ENCODE data around the gene CERS3.

The CERS3 gene

DNA sequence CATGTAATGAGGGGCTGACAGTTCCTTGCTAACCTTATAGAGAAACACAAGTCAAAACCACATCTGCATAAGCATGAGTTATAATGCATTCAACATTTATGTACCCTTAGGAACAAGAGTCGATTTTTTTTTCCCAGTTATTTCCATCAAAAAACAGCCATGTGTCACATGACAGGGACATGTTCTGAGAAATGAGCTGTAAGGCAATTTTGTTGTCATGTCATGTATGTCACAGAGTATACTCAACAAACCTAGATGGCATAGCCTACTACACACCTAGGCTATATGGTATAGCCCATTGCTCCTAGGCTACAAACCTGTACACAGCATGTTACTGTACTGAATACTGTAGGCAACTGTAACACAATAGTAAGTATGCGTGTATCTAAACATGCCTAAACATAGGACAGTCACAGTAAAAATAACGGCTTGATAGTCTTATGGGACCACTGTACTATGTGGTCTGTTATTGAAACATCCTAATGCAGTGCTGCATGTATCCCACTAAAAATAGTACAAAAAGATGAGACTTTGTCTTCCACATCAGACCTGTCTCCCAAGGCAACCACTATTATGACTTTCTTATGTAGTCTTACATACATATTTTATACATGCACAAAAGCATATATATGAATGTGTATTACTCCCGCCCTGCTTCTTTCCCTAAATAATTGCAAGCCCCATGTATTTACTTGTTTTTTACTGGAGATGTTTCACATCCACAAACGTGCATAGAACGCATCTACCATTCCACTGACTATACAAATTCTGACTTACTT, 38.3 kb upstream of the CERS3 start:
- TF ChIP-seq, protein P1, sequence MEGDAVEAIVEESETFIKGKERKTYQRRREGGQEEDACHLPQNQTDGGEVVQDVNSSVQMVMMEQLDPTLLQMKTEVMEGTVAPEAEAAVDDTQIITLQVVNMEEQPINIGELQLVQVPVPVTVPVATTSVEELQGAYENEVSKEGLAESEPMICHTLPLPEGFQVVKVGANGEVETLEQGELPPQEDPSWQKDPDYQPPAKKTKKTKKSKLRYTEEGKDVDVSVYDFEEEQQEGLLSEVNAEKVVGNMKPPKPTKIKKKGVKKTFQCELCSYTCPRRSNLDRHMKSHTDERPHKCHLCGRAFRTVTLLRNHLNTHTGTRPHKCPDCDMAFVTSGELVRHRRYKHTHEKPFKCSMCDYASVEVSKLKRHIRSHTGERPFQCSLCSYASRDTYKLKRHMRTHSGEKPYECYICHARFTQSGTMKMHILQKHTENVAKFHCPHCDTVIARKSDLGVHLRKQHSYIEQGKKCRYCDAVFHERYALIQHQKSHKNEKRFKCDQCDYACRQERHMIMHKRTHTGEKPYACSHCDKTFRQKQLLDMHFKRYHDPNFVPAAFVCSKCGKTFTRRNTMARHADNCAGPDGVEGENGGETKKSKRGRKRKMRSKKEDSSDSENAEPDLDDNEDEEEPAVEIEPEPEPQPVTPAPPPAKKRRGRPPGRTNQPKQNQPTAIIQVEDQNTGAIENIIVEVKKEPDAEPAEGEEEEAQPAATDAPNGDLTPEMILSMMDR (conservative IDR thresholded peaks at IDR 0.05) = no peak

DNA sequence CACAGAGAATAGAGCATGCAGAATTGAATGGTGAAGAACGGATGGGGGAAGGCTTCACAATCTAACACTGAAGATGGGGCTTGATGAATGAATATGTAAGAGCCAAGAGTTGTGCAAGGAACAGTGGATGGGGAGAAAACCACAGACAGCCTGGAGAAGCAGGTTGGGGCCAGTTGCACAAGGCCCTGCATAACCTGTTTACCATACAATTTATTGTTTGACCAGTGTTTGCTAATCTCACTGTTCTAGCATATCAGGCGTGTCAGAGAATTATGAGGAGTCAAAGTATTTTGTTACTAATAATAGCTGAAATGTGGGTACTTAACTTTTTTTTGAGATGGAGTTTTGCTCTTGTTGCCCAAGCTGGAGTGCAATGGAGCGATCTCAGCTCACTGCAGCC, 36.8 kb upstream of the CERS3 start:
- TF ChIP-seq, protein P1 (conservative IDR thresholded peaks at IDR 0.05) = no peak
- H3K27ac ChIP-seq = peak overlapping the region; percentile 47

More for the DNA sequence above, 38.3 kb upstream of the CERS3 start:
- no peak overlapping the region for H3K27ac ChIP-seq

DNA sequence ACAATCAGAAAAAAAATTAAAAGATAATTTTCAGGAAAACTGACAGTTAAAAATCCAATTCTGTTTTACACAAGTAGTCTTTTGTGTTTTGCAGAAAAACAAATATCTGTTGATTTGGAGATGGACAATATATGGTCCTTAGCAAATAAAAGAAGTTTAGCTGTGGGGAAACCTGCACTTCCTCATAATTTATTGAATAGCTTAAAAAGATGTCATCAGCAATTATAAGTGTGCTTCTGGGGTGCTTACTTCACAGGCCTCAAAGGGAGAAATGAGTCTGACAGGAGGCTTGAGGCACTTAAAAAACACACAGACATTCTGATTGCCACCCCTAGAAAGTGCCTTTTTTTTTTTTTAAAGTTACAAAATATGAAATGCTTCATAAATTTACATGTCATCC, 31.6 kb upstream of the CERS3 start:
- no peak overlapping the region for H3K27ac ChIP-seq
- TF ChIP-seq, protein P1 (conservative IDR thresholded peaks at IDR 0.05) = no peak

DNA sequence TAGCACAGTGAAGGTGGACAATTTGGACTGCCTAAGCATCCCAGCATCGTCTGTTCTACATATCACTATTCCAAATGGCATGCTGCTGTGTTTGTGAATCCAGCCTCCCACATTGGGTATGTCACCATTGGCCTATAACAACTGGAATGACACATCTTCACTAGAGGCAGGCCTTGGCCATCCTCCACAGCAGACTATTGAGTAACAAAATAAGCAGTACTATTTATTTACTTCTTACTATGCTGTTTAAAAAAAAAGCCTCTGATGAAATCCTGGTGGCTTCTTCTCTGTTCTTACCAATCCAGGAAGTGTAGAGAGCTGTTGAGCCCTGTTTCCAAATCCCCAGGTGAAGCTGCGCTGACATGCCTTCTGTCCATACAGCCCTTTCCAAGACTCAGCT, 30.6 kb upstream of the CERS3 start:
- no peak overlapping the region for H3K27ac ChIP-seq
- TF ChIP-seq, protein P1 (conservative IDR thresholded peaks at IDR 0.05) = no peak

DNA sequence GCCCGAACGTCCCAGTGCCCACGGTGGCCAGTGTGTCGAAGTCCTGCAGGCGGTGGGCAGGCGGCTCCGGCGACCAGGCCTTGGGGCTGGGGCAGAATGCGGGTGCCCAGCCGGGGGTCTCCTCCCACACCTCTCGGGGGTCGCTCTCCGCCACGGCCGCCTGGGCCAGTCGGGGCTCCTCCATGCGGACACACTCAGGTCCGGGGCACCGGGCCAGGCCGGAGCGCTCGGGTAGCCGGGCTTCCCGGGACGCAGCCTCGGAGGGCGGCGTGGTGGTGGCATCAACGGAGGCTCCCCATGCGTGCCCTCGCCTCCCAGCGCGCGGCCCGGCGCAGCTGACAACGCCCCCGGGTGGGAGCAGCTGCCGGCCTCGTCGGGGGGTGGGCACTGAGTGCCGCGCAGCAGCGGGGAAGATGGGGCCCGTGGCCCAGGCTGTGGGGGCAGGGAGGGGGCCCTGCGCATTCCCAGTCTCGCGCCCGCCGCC, 30.1 kb upstream of the CERS3 start:
- TF ChIP-seq, protein P1 (conservative IDR thresholded peaks at IDR 0.05) = no peak
- no peak overlapping the region for H3K27ac ChIP-seq

DNA sequence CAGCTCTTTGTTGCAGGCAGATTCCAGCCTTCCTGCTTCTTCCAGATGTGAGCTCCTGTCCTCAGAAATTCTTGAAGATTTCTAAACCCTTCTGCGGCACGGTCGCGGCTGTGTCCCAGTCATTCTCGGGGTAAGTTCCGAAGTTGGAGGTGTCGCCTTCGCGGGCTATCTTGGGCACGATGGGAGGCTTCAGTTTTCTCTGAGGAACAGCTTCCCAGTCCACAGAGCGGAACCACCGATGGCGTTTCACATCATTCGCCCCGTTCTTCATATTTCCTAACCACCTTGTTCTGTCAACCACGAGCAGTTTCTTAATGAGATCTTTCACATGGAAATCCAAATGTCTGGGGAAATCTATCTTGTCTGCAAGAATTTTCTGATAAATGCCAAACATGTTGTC, 24.7 kb upstream of the CERS3 start:
- TF ChIP-seq, protein P1 (conservative IDR thresholded peaks at IDR 0.05) = no peak
- H3K27ac ChIP-seq = no peak overlapping the region

DNA sequence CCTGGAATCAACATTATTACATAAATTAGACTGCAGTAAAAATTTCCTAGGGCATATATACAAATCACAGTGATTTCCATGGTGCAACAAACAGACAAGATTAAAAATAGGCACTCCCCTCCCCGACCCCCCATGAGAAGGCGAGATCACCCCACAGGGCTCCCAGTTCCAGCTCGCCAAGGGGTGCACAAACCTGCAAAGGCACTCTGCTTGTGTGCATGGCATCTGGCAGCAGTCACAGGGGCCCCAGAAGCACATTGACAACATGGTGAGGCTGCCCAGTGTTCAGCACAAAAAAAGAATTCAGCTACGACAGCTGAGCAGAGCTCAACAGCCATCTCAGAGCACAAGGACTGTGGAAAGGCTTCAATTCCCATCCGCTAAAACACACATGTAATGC, 19.2 kb upstream of the CERS3 start:
- no peak overlapping the region for H3K27ac ChIP-seq
- TF ChIP-seq, protein P1 (conservative IDR thresholded peaks at IDR 0.05) = no peak
